HCT116 (cell line): ENCODE data around the gene ADGRL3. TPM values are rescaled to one million over a fixed set of nuclear protein-coding genes. Genes with fewer than 3 reads are reported as not detected.

Source experiments
- ATAC-seq: fragments of 200-7000 bp; cut with Tn5 transposase; 2 replicates; pipeline ENCODE4 v1.9.1; 2020; ENCODE audit warnings: mild to moderate bottlenecking, moderate library complexity
- BruUV-seq: library from RNA; stranded (reverse); fragments of 400-500 nt; replicated peaks from 2 replicates; lab custom pipeline; 2021; lab: Mats Ljungman, UMichigan
- CTCF ChIA-PET: fragments of 300-600 bp; sonication (Branson Sonifier 250); formaldehyde crosslinking; loops from one replicate; lab custom pipeline; 2021; ENCODE audit warnings: antibody characterized with exemption; lab: Charles Lee
- POLR2A ChIA-PET: fragments of 300-600, 350-600 bp; sonication (Branson Sonifier 250); formaldehyde crosslinking; loops from one replicate; lab custom pipeline; 2021; ENCODE audit warnings: antibody characterized with exemption; lab: Charles Lee
- RAD21 ChIA-PET, 2 experiments: fragments of 300-600 bp; sonication (Branson Sonifier 250); formaldehyde crosslinking; loops; one replicate each; lab custom pipeline; 2023; ENCODE audit warnings: low total read pairs in 2 of 2; ENCODE audit not compliant: uncharacterized antibody in 2 of 2, unreplicated experiment in 2 of 2, low non-redundant PET in 1 of 2; lab: Charles Lee
- DNase-seq: peaks from one replicate; pipeline ENCODE4 v3.0.0-alpha.2; 2010; ENCODE audit warnings: low read depth, low spot score
- H2AFZ ChIP-seq: fragments of 200-600 bp; shearing (Covaris generic), sonication (generic); 2 replicates; pipeline ENCODE4 v1.6.1; 2017; ENCODE audit warnings: low read depth, mixed run types, mixed read lengths, antibody characterized with exemption, low read length; ENCODE audit not compliant: poor library complexity, severe bottlenecking
- H3K27ac ChIP-seq: 2 replicates; pipeline ENCODE4 v1.5.1; 2012; ENCODE audit warnings: low read depth, low read length
- H3K27me3 ChIP-seq: fragments of 200-600 bp; sonication (generic); 2 replicates; pipeline ENCODE4 v1.6.1; 2016; ENCODE audit warnings: mixed run types, low read length, mixed read lengths; ENCODE audit not compliant: insufficient read depth
- H3K36me3 ChIP-seq, 2 experiments: fragments of 200-500 bp in 1 of 2; fragments of 200-600 bp in 1 of 2; sonication (Bioruptor generic) in 1 of 2; sonication (generic) in 1 of 2; 2 replicates each; pipeline versions ENCODE4 v1.5.1 to v1.6.1; 2014 to 2016; ENCODE audit warnings: low read length in 2 of 2, inconsistent platforms in 1 of 2, mixed read lengths in 1 of 2, mixed run types in 1 of 2; ENCODE audit not compliant: insufficient read depth in 2 of 2, control insufficient read depth in 1 of 2
- H3K4me1 ChIP-seq, 2 experiments: fragments of 200-600 bp in 1 of 2; sonication (generic) in 1 of 2; 2 replicates each; pipeline versions ENCODE4 v1.5.1 to v1.6.1; 2012 to 2017; ENCODE audit warnings: low read length in 2 of 2, inconsistent platforms in 1 of 2, mild to moderate bottlenecking in 1 of 2, mixed read lengths in 1 of 2, mixed run types in 1 of 2, moderate library complexity in 1 of 2; ENCODE audit not compliant: insufficient read depth in 2 of 2, control insufficient read depth in 1 of 2
- H3K4me2 ChIP-seq: fragments of 200-600 bp; sonication (generic); 2 replicates; pipeline ENCODE4 v1.6.1; 2017; ENCODE audit warnings: mixed run types, low read length, mixed read lengths
- H3K4me3 ChIP-seq, 2 experiments: fragments of 200-600 bp in 1 of 2; sonication (generic) in 1 of 2; replicated peaks in 1 of 2; 2 replicates each; pipeline ENCODE4 v1.5.1; 2011 to 2016; ENCODE audit warnings: low read length in 2 of 2, control low read depth in 1 of 2, low read depth in 1 of 2, mild to moderate bottlenecking in 1 of 2, mixed read lengths in 1 of 2, mixed run types in 1 of 2
- H3K79me2 ChIP-seq: fragments of 200-600 bp; sonication (generic); 2 replicates; pipeline ENCODE4 v1.6.1; 2017; ENCODE audit warnings: mild to moderate bottlenecking, mixed run types, low read length, moderate library complexity, mixed read lengths; ENCODE audit not compliant: insufficient read depth
- H3K9ac ChIP-seq: fragments of 200-600 bp; sonication (generic); 2 replicates; pipeline ENCODE4 v1.6.1; 2016; ENCODE audit warnings: low read length, mixed read lengths
- H3K9me2 ChIP-seq: fragments of 200-600 bp; sonication (generic), shearing (Covaris generic); 2 replicates; pipeline ENCODE4 v1.6.1; 2017; ENCODE audit warnings: mixed run types, mild to moderate bottlenecking, moderate library complexity; ENCODE audit not compliant: insufficient read depth
- H3K9me3 ChIP-seq, 2 experiments: fragments of 200-500 bp in 1 of 2; fragments of 200-600 bp in 1 of 2; sonication (Bioruptor generic) in 1 of 2; sonication (generic) in 1 of 2; 2 replicates each; pipeline ENCODE4 v1.6.1; 2014 to 2017; ENCODE audit warnings: low read length in 2 of 2, mixed read lengths in 2 of 2, inconsistent platforms in 1 of 2, low read depth in 1 of 2, mild to moderate bottlenecking in 1 of 2, mixed run types in 1 of 2, moderate library complexity in 1 of 2; ENCODE audit not compliant: control insufficient read depth in 1 of 2, insufficient read depth in 1 of 2
- H4K20me1 ChIP-seq: fragments of 200-600 bp; sonication (generic), shearing (Covaris generic); 2 replicates; pipeline ENCODE4 v1.6.1; 2017; ENCODE audit warnings: mixed run types, mild to moderate bottlenecking, moderate library complexity; ENCODE audit not compliant: insufficient read depth
- CBX3 ChIP-seq: IDR thresholded peaks from 2 replicates; pipeline ENCODE4 v1.6.1; 2012; ENCODE audit warnings: low read depth
- CTCF ChIP-seq, 3 experiments: fragments of 200-600 bp in 1 of 3; sonication (generic) in 1 of 3; IDR thresholded peaks in 2 of 3; conservative IDR thresholded peaks in 1 of 3; 2 replicates each; pipeline ENCODE4 v1.5.1; 2012 to 2017; ENCODE audit warnings: low read depth in 2 of 3, low read length in 2 of 3, antibody characterized with exemption in 1 of 3, borderline replicate concordance in 1 of 3, control low read depth in 1 of 3, mild to moderate bottlenecking in 1 of 3, mixed read lengths in 1 of 3, mixed run types in 1 of 3, moderate library complexity in 1 of 3; ENCODE audit not compliant: insufficient read depth in 1 of 3
- ELF1 ChIP-seq: IDR thresholded peaks from 2 replicates; pipeline ENCODE4 v1.6.1; 2012; ENCODE audit warnings: low read depth, borderline replicate concordance
- EZH2 ChIP-seq: fragments of 200-600 bp; sonication (generic); IDR thresholded peaks from 2 replicates; pipeline ENCODE4 v1.6.1; 2017; ENCODE audit warnings: antibody characterized with exemption, mixed run types
- EZH2phosphoT487 ChIP-seq: fragments of 200-600 bp; IDR thresholded peaks from 2 replicates; pipeline ENCODE4 v1.6.1; 2018; ENCODE audit warnings: antibody characterized with exemption, borderline replicate concordance
- FOSL1 ChIP-seq: IDR thresholded peaks from 2 replicates; pipeline ENCODE4 v1.6.1; 2012; ENCODE audit warnings: low read depth
- JUND ChIP-seq: IDR thresholded peaks from 2 replicates; pipeline ENCODE4 v1.6.1; 2012
- MAX ChIP-seq: IDR thresholded peaks from 2 replicates; pipeline ENCODE4 v1.6.1; 2012
- POLR2AphosphoS5 ChIP-seq: IDR thresholded peaks from 2 replicates; pipeline ENCODE4 v1.6.1; 2011; ENCODE audit warnings: mild to moderate bottlenecking, low read depth, low read length, moderate library complexity
- RAD21 ChIP-seq: IDR thresholded peaks from 2 replicates; pipeline ENCODE4 v1.6.1; 2012; ENCODE audit warnings: low read depth, mild to moderate bottlenecking
- SRF ChIP-seq: IDR thresholded peaks from 2 replicates; pipeline ENCODE4 v1.6.1; 2012; ENCODE audit warnings: low read depth
- YY1 ChIP-seq: IDR thresholded peaks from 2 replicates; pipeline ENCODE4 v1.6.1; 2011; ENCODE audit warnings: low read length, low read depth, moderate library complexity, mild to moderate bottlenecking; ENCODE audit not compliant: insufficient replicate concordance; ENCODE audit errors: extremely low read depth
- ZNF274 ChIP-seq: fragments of 200-500 bp; sonication (Bioruptor generic); IDR thresholded peaks from 2 replicates; pipeline ENCODE4 v1.6.1; 2014; ENCODE audit warnings: mild to moderate bottlenecking, low read depth, low read length, inconsistent platforms
- intact Hi-C: fragments of 100-400 bp; cut with micrococcal nuclease; formaldehyde crosslinking; loops from 2 replicates; pipeline ENCODE4 v1.10.0; 2022
- total RNA-seq: library from RNA; stranded (reverse); gene quantifications from one replicate; pipeline ENCODE4 v1.2.1, GENCODE V29; 2021; ENCODE audit not compliant: unreplicated experiment
- TF ChIP-seq, protein P1 (sequence below): IDR thresholded peaks from 2 replicates; pipeline ENCODE4 v1.6.1; 2012

Gene ADGRL3
- total RNA-seq, 1 experiment from 2014 or later: not detected

DNA sequence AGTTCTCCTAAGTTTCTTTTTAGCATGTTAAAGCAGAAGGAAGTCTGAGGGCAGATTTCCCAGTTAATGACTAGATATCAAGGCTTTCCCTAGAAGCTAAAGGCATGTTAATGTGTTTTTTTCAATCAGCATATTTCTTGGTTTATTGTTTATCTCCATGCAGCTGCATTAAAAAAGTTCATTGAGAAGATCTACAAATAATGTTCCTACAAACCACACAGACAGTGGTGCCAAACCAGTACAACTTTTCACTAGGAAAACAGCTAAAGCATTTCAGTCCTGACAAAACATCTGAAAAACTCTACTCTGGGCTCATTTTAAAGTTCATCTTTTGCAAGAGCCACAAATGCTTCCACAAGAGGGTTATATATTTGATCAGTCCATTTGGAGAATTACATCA lies 320.0 kb downstream of the ADGRL3 start:
- Histone ChIP-seq H3K4me3 (no peak overlapping the region), H3K27me3 (no peaks in the 10 kb centered on the region), H3K4me2 (no peak overlapping the region), H3K9me3 (peaks cover 9 to 19% of the 10 kb centered on the region in 2 experiments; a peak in 3 of 4 replicates), H3K9me2 (no peaks in the 10 kb centered on the region), H2AFZ (no peak overlapping the region), H3K79me2 (no peaks in the 10 kb centered on the region), H3K9ac (no peak overlapping the region), H4K20me1 (no peaks in the 10 kb centered on the region), H3K36me3 (no peaks in the 10 kb centered on the region), H3K4me1 (no peaks in the 10 kb centered on the region), H3K27ac (no peak overlapping the region)
- ChIA-PET RAD21 (no interaction called here), CTCF (no interaction called here), POLR2A (no interaction called here)
- intact Hi-C loops: no loop called here
- ATAC-seq: no peak
- no TSS peak for BruUV-seq
- DNase-seq: no peak
- TF ChIP-seq RAD21: no peak
- no peak for TF ChIP-seq SRF
- TF ChIP-seq JUND: no peak
- no peak for TF ChIP-seq MAX
- TF ChIP-seq EZH2: no peak
- no peak for TF ChIP-seq CTCF (IDR thresholded peaks at IDR 0.05 in 2 of 3, conservative IDR thresholded peaks at IDR 0.05 in 1 of 3; ENCODE audit: borderline replicate concordance in 1 of 3, insufficient read depth in 1 of 3, low read depth in 2 of 3, low read length in 2 of 3)
- TF ChIP-seq EZH2phosphoT487: no peak
- TF ChIP-seq POLR2AphosphoS5: no peak

GRCh38 chr4:61520681-61521160 lies 320.6 kb downstream of the ADGRL3 start:
- ATAC-seq: no peak
- no peak for TF ChIP-seq EZH2phosphoT487
- TF ChIP-seq CTCF (IDR thresholded peaks at IDR 0.05 in 2 of 3, conservative IDR thresholded peaks at IDR 0.05 in 1 of 3; ENCODE audit: borderline replicate concordance in 1 of 3, insufficient read depth in 1 of 3, low read depth in 2 of 3, low read length in 2 of 3): no peak
- no peak for TF ChIP-seq FOSL1
- TF ChIP-seq YY1: no peak
- TF ChIP-seq ELF1: no peak
- no peak for TF ChIP-seq JUND
- TF ChIP-seq RAD21: no peak
- no peak for TF ChIP-seq ZNF274
- TF ChIP-seq, protein P1, sequence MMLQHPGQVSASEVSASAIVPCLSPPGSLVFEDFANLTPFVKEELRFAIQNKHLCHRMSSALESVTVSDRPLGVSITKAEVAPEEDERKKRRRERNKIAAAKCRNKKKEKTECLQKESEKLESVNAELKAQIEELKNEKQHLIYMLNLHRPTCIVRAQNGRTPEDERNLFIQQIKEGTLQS: no peak
- no peak for TF ChIP-seq CBX3

More at GRCh38 chr4:61520681-61521160, 320.6 kb downstream of the ADGRL3 start:
- no peak for DNase-seq
- CTCF ChIA-PET: no interaction called here
- Histone ChIP-seq H3K4me2 (no peak overlapping the region), H3K27ac (no peak overlapping the region), H4K20me1 (no peaks in the 10 kb centered on the region), H3K36me3 (no peaks in the 10 kb centered on the region), H3K9me2 (no peaks in the 10 kb centered on the region), H3K79me2 (no peaks in the 10 kb centered on the region), H3K4me1 (no peaks in the 10 kb centered on the region), H3K9me3 (peaks cover 9 to 23% of the 10 kb centered on the region in 2 experiments; a peak in 2 of 4 replicates), H3K4me3 (no peak overlapping the region), H3K9ac (no peak overlapping the region), H2AFZ (no peak overlapping the region), H3K27me3 (no peaks in the 10 kb centered on the region)
- RAD21 ChIA-PET: no interaction called here
- BruUV-seq: no TSS peak
- POLR2A ChIA-PET: no interaction called here
- intact Hi-C loops: no loop called here
